Caco-2 (cell line): ENCODE data around the gene ACOT2. TPM values are rescaled to one million over a fixed set of nuclear protein-coding genes. Genes with fewer than 3 reads are reported as not detected.
"Not testable (repeated sequence)": the region's sequence is repeated elsewhere in the genome, so short reads cannot be mapped to it uniquely, and the experiment has no call there.

ENCODE experiments used
- BruUV-seq: library from RNA; stranded (reverse); fragments of 400-500 nt; replicated peaks from 2 replicates; lab custom pipeline; 2021; lab: Mats Ljungman, UMichigan
- CTCF ChIA-PET: fragments of 300-600 bp; sonication (Branson Sonifier 250); formaldehyde crosslinking; loops from one replicate; lab custom pipeline; 2022; ENCODE audit warnings: antibody characterized with exemption; lab: Charles Lee
- POLR2A ChIA-PET: fragments of 300-600 bp; sonication (Branson Sonifier 250); formaldehyde crosslinking; loops from one replicate; lab custom pipeline; 2022; ENCODE audit warnings: antibody characterized with exemption; lab: Charles Lee
- DNase-seq, 2 experiments: peaks; one replicate each; pipeline versions ENCODE4 v3.0.0 to v3.0.0-alpha.2; 2020 to 2022
- H3K27me3 ChIP-seq: replicated peaks from 2 replicates; pipeline ENCODE4 v1.6.0; 2011; ENCODE audit warnings: low read length; ENCODE audit not compliant: control insufficient read depth, insufficient read depth
- H3K36me3 ChIP-seq: 2 replicates; pipeline ENCODE4 v1.5.1; 2011; ENCODE audit warnings: low read length; ENCODE audit not compliant: control insufficient read depth, insufficient read depth
- H3K4me1 ChIP-seq: fragments of 250-450 bp; sonication (Bioruptor Pico); 2 replicates; pipeline ENCODE4 v1.5.1; 2020; ENCODE audit warnings: mild to moderate bottlenecking
- H3K4me3 ChIP-seq: 2 replicates; pipeline ENCODE4 v1.5.1; 2011; ENCODE audit warnings: low read depth, mild to moderate bottlenecking, control low read depth, low read length
- H3K9me3 ChIP-seq: fragments of 250-450 bp; sonication (Bioruptor Pico); 2 replicates; pipeline ENCODE4 v1.5.1; 2020; ENCODE audit warnings: mild to moderate bottlenecking, moderate library complexity
- H3K27ac Mint-ChIP-seq: one replicate; pipeline ENCODE4 v1.8.0; 2022; ENCODE audit warnings: mixed read lengths; ENCODE audit not compliant: unreplicated experiment
- H3K27me3 Mint-ChIP-seq: one replicate; pipeline ENCODE4 v1.8.0; 2022; ENCODE audit warnings: mixed read lengths; ENCODE audit not compliant: insufficient read depth, unreplicated experiment
- H3K36me3 Mint-ChIP-seq: one replicate; pipeline ENCODE4 v1.8.0; 2022; ENCODE audit warnings: mild to moderate bottlenecking, mixed read lengths; ENCODE audit not compliant: insufficient read depth, unreplicated experiment
- H3K4me1 Mint-ChIP-seq: one replicate; pipeline ENCODE4 v1.8.0; 2022; ENCODE audit warnings: low read depth, mixed read lengths; ENCODE audit not compliant: unreplicated experiment
- H3K4me3 Mint-ChIP-seq: one replicate; pipeline ENCODE4 v1.8.0; 2022; ENCODE audit warnings: mild to moderate bottlenecking, moderate library complexity, mixed read lengths; ENCODE audit not compliant: unreplicated experiment
- H3K9me3 Mint-ChIP-seq: one replicate; pipeline ENCODE4 v1.8.0; 2022; ENCODE audit warnings: mixed read lengths; ENCODE audit not compliant: unreplicated experiment
- intact Hi-C: fragments of 100-400 bp; cut with micrococcal nuclease; formaldehyde crosslinking; loops from one replicate; pipeline ENCODE4 v1.10.0; 2022; ENCODE audit not compliant: unreplicated experiment
- total RNA-seq: library from RNA; stranded (reverse); gene quantifications from 2 replicates; pipeline ENCODE4 v1.2.3, GENCODE V29; 2022
- TF ChIP-seq, protein P1 (sequence below), 2 experiments: fragments of 200-600 bp in 1 of 2; IDR thresholded peaks; 1 replicate in 1 of 2; 2 replicates in 1 of 2; pipeline versions ENCODE4 v1.5.1 to v1.8.0; 2011 to 2022; ENCODE audit warnings: antibody characterized with exemption in 1 of 2, control low read depth in 1 of 2, inconsistent platforms in 1 of 2, low read depth in 1 of 2, low read length in 1 of 2, mild to moderate bottlenecking in 1 of 2, moderate library complexity in 1 of 2; ENCODE audit not compliant: insufficient read depth in 1 of 2, severe bottlenecking in 1 of 2, unreplicated experiment in 1 of 2

Gene ACOT2
- total RNA-seq, 1 experiment from 2014 or later, result 41.4 TPM

DNA sequence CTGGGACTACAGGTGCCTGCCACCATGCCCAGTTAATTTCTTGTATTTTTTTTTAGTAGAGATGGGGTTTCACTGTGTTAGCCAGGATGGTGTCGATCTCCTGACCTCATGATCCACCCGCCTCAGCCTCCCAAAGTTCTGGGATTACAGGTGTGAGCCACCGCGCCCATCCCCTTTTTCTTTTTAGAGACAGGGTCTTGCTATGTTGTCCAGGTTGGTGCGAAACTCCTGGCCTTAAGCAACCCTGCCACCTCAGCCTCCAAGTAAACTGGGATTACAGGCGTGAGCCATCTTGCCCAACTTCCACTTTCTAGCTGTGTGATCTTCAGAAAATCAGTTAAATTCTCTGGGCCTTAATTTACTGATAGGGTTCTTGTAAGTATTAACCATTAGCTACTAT is 2.1 kb upstream of the ACOT2 start:
- DNase-seq, H3K36me3 ChIP-seq, BruUV-seq, H3K4me3 ChIP-seq, H3K27me3 Mint-ChIP-seq, H3K27ac Mint-ChIP-seq, H3K27me3 ChIP-seq, intact Hi-C loops: not testable (repeated sequence)
- H3K9me3 Mint-ChIP-seq, result peaks cover 15% of the 10 kb centered on the region
- peaks cover 16% of the 10 kb centered on the region for H3K4me1 ChIP-seq
- ChIA-PET CTCF (interaction anchor here (0.7 kb wide), 1 partner anchor 28 kb away, joined by 6 read pairs; no protein-coding TSS in a partner anchor), POLR2A (interaction anchor here (1.2 kb wide), 1 partner anchor 28 kb away, joined by 4 read pairs; no protein-coding TSS in a partner anchor)
- H3K4me3 Mint-ChIP-seq, result peak overlapping the region; percentile 95
- H3K36me3 Mint-ChIP-seq, result peaks cover 37% of the 10 kb centered on the region
- peaks cover 17% of the 10 kb centered on the region for H3K4me1 Mint-ChIP-seq
- H3K9me3 ChIP-seq, result peaks cover 18% of the 10 kb centered on the region

DNA sequence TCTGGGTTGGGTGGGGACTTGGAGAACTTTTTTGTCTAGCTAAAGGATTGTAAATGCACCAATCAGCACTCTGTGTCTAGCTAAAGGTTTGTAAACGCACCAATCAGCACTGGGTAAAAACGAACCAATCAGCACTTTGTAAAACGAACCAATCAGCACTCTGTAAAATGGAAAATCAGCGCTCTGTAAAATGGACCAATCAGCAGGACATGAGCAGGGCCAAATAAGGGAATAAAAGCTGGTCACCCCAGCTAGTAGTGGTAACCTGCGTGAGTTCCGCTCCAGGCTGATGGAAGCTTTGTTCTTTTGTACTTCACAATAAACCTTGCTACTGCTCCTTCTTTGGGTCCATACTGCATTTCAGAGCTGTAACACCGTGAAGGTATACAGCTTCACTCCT is 1.7 kb upstream of the ACOT2 start:
- BruUV-seq, result no TSS peak
- H3K27me3 Mint-ChIP-seq, result no peaks in the 10 kb centered on the region
- intact Hi-C loops, result no loop called here

DNA sequence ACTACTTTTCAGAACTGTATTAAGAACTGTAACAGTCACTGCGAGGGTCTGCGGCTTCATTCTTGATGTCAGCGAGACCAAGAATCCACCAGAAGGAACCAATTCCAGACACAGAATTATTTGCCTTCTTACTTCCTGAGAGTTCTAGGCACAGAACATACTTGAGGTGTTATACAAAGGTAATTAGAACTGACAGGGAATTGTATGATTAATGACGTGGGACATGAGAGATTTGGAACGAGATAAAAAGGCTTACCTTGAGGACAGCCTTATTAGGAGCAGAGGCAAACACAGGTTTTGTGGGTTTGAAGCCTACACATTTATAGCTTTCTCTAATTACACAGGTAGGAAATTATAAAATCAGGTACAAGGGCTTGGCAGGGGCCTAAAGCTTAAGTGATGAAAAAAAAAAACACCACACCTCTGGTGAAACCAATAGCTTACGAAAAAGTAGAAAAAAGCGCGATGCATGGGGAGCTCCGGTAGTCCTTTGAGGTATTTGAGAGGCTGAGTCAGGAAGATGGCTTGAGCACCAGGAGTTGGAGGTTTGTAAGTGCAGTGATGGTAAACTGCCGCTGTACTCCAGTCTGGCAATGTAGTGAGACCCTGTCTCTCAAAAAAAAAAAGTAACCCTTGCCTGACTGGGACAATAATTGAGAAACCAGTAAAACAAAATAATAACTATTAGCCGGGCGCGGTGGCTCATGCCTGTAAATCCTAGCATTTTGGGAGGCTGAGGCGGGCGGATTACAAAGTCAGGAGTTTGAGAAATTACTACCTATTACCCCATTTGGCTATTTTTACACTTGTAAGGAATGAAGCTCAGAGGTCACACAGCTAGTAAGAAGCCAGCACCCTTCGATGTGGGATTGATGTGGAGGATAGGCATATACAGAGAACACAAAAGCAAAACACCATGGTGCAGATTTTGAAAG is 795 bp upstream of the ACOT2 start:
- H3K27me3 Mint-ChIP-seq, result no peaks in the 10 kb centered on the region
- Histone ChIP-seq H3K4me3 (peak overlapping the region; percentile 47), H3K36me3 (no peaks in the 10 kb centered on the region; the same call in 1 of the 2 replicates), H3K9me3 (peaks cover 7% of the 10 kb centered on the region), H3K4me1 (peaks cover 12% of the 10 kb centered on the region), H3K27me3 (no peaks in the 10 kb centered on the region)
- ChIA-PET POLR2A (interaction anchor here (0.6 to 1.6 kb wide), 10 partner anchors 29 to 318 kb away, joined by 3 to 7 read pairs (median 4); partner anchors contain the start of genes ACOT1, ACOT6, PNMA1 and RIOX1), CTCF (interaction anchor here (0.6 to 1.9 kb wide), 6 partner anchors 29 to 65 kb away, joined by 3 to 12 read pairs (median 6); partner anchors contain the start of gene ACOT6)
- H3K4me1 Mint-ChIP-seq, result peaks cover 6% of the 10 kb centered on the region
- intact Hi-C loops, result loop anchor here (2.0 kb wide), 3 partner anchors 31 to 77 kb away; partner anchors contain the start of genes ACOT1 and RIOX1
- TF ChIP-seq, protein P1, sequence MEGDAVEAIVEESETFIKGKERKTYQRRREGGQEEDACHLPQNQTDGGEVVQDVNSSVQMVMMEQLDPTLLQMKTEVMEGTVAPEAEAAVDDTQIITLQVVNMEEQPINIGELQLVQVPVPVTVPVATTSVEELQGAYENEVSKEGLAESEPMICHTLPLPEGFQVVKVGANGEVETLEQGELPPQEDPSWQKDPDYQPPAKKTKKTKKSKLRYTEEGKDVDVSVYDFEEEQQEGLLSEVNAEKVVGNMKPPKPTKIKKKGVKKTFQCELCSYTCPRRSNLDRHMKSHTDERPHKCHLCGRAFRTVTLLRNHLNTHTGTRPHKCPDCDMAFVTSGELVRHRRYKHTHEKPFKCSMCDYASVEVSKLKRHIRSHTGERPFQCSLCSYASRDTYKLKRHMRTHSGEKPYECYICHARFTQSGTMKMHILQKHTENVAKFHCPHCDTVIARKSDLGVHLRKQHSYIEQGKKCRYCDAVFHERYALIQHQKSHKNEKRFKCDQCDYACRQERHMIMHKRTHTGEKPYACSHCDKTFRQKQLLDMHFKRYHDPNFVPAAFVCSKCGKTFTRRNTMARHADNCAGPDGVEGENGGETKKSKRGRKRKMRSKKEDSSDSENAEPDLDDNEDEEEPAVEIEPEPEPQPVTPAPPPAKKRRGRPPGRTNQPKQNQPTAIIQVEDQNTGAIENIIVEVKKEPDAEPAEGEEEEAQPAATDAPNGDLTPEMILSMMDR (IDR thresholded peaks at IDR 0.05; ENCODE audit: insufficient read depth in 1 of 2, low read depth in 1 of 2, low read length in 1 of 2, severe bottlenecking in 1 of 2, unreplicated experiment in 1 of 2), result no peak
- no TSS peak for BruUV-seq
- H3K36me3 Mint-ChIP-seq, result peaks cover 33% of the 10 kb centered on the region
- DNase-seq, result peak in 1 of 2 experiments; percentile 30
- H3K9me3 Mint-ChIP-seq, result peaks cover 2% of the 10 kb centered on the region
- peak overlapping the region; percentile 95 for H3K4me3 Mint-ChIP-seq
- peak overlapping the region; percentile 95 for H3K27ac Mint-ChIP-seq

More for the DNA sequence above, 1.7 kb upstream of the ACOT2 start:
- peaks cover 10% of the 10 kb centered on the region for H3K9me3 Mint-ChIP-seq
- peaks cover 34% of the 10 kb centered on the region for H3K36me3 Mint-ChIP-seq
- H3K4me3 Mint-ChIP-seq, result peak overlapping the region; percentile 95
- TF ChIP-seq, protein P1 (IDR thresholded peaks at IDR 0.05; ENCODE audit: insufficient read depth in 1 of 2, low read depth in 1 of 2, low read length in 1 of 2, severe bottlenecking in 1 of 2, unreplicated experiment in 1 of 2), result no peak
- POLR2A ChIA-PET, result interaction anchor here (1.2 kb wide), 1 partner anchor 29 kb away, joined by 4 read pairs; no protein-coding TSS in a partner anchor
- H3K27me3 ChIP-seq, result no peaks in the 10 kb centered on the region
- no peak for DNase-seq
- peaks cover 16% of the 10 kb centered on the region for H3K4me1 ChIP-seq
- no peaks in the 10 kb centered on the region; the same call in 1 of the 2 replicates for H3K36me3 ChIP-seq
- peaks cover 14% of the 10 kb centered on the region for H3K9me3 ChIP-seq
- CTCF ChIA-PET, result interaction anchor here (0.7 to 1.9 kb wide), 2 partner anchors 28 to 58 kb away, joined by 6 to 8 read pairs; no protein-coding TSS in a partner anchor
- peaks cover 13% of the 10 kb centered on the region for H3K4me1 Mint-ChIP-seq
- peak overlapping the region; percentile 7; the same call in 1 of the 2 replicates for H3K4me3 ChIP-seq
- H3K27ac Mint-ChIP-seq, result no peak overlapping the region

DNA sequence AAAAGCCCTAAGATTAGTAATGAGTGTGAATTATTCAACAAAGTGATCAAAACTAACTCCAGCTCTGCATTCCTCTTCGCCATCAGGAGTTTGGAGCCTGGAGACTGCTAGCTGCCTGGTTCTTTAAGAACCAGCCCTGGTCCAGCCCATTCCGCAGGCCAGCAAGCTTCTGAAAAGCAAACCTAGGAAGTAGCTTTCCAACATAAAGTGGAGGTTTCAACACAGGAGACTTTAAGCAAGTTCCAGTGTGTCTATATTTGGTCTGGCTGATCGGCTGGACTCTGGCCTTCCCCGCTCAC is 178 bp upstream of the ACOT2 start:
- not testable (repeated sequence) for DNase-seq, H3K4me1 Mint-ChIP-seq, H3K9me3 ChIP-seq, H3K27me3 Mint-ChIP-seq, H3K36me3 ChIP-seq, H3K9me3 Mint-ChIP-seq, H3K27me3 ChIP-seq
- ChIA-PET CTCF (interaction anchor here (0.7 to 1.9 kb wide), 5 partner anchors 30 to 64 kb away, joined by 3 to 12 read pairs (median 8); partner anchors contain the start of gene ACOT6), POLR2A (interaction anchor here (0.5 to 1.6 kb wide), 11 partner anchors 30 to 500 kb away, joined by 3 to 7 read pairs (median 4); partner anchors contain the start of genes ACOT1, ACOT6, PNMA1 and RIOX1)
- Mint-ChIP-seq H3K4me3 (peak overlapping the region; percentile 95), H3K36me3 (peaks cover 34% of the 10 kb centered on the region), H3K27ac (peak overlapping the region; percentile 95)
- intact Hi-C loops, result loop anchor here (2.0 kb wide), 3 partner anchors 32 to 78 kb away; partner anchors contain the start of genes ACOT1 and RIOX1
- Histone ChIP-seq H3K4me1 (peaks cover 11% of the 10 kb centered on the region), H3K4me3 (peak overlapping the region; percentile 47)
- BruUV-seq, result TSS peak; percentile 61
